G401 (cell line): ENCODE data around the gene HDAC7. TPM values are rescaled to one million over a fixed set of nuclear protein-coding genes. Genes with fewer than 3 reads are reported as not detected.

Experiments used
- DNase-seq: peaks from one replicate; pipeline ENCODE4 v3.0.0-alpha.2; 2015; ENCODE audit warnings: low spot score
- in situ Hi-C: cut with HindIII; loops from 2 replicates; pipeline ENCODE4 v1.10.0; 2016; ENCODE audit warnings: low sequenced_read_pairs, mixed read lengths
- total RNA-seq: library from RNA; depleted of rRNA; stranded (reverse); fragments of >200 nt; shearing (Covaris generic); gene quantifications from 2 replicates; pipeline ENCODE4 v1.2.3, GENCODE V29; 2014; rRNA removed

HDAC7 gene
- total RNA-seq, result 26.8 and 46.8 TPM in 2 replicates

DNA sequence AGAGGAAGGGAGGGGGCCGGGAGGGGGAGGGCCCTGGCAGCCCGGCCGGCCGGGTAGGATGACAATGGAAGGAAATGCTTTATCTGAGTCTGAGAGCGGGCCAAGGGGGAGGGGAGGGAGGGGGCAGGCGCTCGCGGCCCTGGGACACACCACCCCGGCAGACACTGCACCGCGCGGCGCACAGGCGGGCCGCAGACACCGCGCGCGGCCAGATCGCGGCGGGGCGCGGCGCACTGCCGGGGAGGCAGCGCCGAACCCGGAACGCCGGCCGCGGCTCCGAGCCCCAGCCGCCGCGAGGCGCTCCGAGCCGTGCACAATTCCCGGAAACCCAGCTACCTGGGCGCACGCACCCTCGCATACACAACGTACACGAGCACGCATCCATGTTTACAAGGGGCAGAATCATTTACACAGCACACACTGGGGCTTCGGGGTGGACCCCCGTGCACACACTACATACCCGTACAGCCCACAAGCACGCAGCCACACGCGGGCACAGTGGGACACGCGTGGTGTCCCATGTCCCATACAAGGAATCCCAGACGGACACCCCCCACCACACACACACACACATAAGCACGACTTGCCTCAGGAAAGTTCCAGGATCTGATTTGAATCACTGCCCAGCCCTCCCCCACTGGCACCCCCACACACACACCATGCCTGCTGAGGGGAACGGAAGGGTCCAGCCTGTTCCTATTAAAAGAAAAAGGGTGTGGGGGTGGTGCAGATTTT is at the start of gene HDAC7:
Gene HDAC7, minus strand, starts transcription at position 8 of the 735 bp plus-strand sequence. CDS start 118 bp downstream, outside the sequence.
- in situ Hi-C loops, result no loop called here

GRCh38 chr12:47868552-47869031 is 48.9 kb upstream of the HDAC7 start:
- in situ Hi-C loops, result no loop called here
- DNase-seq, result no peak

More for the DNA sequence above, at the start of gene HDAC7:
- peak; percentile 75 for DNase-seq

DNA sequence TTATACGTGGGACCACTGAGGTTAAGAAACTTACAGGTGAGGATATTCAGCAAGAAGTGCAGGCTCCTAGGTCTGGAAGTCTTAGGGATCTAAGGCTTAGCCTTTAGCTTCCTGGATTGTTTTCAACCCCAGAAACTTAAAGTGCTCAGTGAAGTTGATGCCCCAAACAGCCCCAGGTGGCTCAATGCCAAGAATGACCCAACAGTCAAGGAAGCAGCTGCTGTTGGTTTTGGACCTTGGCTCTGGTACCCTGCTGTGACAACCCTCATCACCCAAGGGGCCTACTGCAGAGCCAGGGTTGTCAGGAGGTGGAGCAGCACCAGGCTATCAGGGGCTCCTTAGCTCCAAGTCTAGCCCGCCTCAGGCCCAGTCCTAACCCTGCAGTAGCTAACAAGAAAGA is 48.3 kb upstream of the HDAC7 start:
- in situ Hi-C loops, result no loop called here
- DNase-seq, result no peak

DNA sequence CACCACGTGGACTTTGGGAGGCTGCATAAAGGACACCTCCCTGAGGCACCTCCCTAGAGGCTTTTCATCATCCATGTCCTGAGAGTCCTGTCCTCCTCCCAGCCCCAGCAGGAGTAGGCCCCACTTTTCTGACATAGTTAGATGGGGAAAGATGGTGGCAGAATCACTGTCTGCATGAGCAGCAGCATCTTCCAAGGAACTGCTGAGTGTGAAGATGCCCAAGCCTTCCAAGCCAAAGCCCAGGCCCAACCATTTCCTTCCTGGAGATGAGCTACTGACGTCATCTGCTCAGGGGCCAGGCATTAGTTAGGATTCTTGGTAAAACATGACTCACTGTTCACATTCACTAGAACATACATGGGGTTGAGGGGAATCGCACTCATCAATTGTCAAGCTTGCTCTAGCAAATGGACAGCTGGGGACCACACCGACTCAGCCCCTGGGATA is 47.8 kb upstream of the HDAC7 start:
- in situ Hi-C loops, result no loop called here
- DNase-seq, result no peak

- no peak for DNase-seq
- in situ Hi-C loops, result no loop called here
Measured at GRCh38 chr12:47864646-47865235, 45.0 kb upstream of the HDAC7 start.

DNA sequence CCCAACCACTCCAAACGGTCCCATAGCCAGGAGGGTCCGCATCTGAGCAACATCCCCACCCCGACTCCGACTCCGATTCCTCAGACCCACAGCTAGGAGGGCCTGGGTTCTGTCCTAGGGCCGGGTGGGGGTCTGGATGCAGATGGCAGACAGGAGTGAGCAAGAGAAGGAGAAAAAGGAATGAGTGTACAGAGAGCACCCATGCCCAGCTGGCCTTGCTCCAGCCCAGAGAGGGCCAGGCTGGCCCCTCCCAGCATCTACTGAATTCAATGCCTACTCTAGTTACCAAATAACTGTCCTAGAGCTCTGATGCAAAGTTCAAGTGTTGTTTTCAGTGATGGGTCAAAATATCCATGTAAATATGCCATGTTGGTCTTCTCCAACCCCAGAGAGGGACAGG is 44.3 kb upstream of the HDAC7 start:
- DNase-seq, result no peak
- in situ Hi-C loops, result no loop called here

DNA sequence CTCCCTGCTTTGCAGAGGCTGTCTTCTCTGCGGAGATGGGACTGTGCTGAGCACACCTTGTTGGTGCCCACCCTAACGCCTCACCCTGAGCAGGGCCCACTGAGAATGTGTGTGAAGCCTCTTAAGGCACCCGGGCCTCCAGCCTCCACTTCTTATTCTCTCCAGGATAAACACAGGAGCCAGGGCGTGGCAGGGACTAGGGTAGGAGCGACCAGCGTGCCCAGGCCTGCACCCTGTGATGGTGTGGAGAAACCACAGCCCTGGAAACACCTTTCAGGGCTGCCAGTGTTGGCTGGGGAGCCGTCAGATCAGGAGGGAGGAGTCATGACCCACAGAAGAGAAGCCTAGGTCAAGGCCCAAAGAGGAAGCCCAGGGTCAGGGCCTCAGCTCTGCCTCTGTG is 43.8 kb upstream of the HDAC7 start:
- no peak for DNase-seq
- in situ Hi-C loops, result no loop called here

DNA sequence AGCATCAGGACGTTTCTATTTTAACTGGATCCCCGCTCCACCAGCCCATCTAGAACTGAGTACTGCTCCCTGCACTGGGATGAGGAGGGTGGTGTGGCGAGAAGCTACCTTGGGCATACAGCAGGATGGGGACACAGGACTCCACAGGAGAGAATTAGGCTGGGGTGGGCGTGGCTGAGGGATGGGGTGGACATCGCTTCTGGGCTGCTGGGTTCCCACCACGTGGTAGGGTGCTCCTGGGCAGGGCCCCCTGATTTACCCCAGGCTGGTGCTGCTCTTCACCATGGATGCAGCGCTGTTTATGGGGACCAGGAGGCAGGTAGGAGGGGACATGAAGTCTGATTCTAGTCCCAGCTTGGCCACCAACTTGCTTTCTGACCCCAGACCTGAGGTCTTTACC is 43.2 kb upstream of the HDAC7 start:
- in situ Hi-C loops, result no loop called here
- DNase-seq, result no peak

DNA sequence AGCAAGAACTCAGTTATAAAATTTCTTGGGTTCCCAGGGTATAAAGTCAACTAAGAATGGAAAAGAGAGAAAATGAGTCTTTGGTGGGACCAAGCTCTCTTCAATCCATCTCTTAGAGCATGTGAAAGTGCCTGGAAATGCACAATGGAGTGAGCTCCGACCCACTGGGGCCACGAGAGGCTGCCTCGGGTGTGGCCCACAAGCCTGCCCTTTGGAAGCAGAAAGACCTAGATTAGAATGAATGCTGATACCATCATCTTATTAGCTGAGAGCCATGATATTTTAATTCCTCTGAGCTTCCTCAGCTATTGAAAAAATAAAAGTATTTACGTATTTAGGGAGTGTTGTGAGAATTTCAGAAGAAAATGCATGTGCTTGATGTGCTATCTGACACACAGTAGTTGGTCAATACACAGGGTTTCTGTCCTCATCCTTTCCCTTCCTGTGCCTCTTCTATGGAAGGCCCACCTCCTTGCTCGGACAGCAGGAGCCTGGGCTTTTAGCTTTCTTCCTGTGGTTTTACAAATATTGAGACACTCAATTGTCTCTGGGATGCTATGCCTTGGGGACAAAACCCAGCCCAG is 42.6 kb upstream of the HDAC7 start:
- DNase-seq, result no peak
- in situ Hi-C loops, result no loop called here

GRCh38 chr12:47860873-47861272 is 41.2 kb upstream of the HDAC7 start:
- in situ Hi-C loops, result no loop called here
- DNase-seq, result no peak

- no peak for DNase-seq
- in situ Hi-C loops, result no loop called here
Measured at GRCh38 chr12:47860279-47860841, 40.7 kb upstream of the HDAC7 start.

GRCh38 chr12:47858511-47859266 is 39.0 kb upstream of the HDAC7 start:
- DNase-seq, result no peak
- in situ Hi-C loops, result no loop called here

DNA sequence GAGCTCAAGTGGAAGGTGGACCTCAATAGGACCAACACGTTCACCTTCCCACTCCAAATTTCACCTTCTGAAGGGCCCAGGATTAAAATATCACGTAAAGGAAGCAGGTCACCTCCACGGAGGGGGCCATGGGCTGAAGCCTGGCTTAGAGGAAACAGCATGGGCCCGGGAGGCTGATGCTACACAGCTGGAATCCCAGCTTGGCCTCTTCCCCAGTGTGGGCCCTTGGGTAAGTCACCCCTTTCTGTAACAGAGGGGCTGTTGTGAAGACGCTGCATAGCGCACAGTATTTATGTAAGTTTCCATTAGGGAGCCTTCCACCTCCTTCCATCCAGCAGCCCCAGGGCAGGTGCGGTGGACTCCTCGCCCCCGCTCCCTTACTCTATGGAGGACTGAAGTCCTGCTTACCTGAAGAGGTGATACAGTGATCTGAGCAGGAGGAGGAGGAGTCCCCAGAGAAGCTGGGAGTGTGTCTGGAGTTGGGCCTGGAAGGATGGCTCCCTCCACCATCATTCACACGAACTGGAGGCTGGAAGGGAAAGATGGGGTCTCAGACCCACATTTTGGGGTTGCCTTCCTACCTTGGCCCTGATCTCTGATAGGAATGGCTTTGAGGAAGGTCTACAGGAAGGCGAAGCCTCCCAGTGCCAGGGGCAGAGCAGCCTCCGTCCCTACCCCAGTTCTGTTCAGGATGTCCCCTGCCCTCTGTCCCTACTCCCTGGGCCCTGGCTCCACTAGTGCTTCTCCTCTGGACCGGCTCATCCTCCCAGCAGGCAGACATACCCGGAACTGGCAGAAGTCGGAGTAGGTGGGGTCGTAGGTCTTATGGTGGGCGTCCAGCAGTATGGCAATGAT is 37.2 kb upstream of the HDAC7 start:
- no peak for DNase-seq
- in situ Hi-C loops, result no loop called here

DNA sequence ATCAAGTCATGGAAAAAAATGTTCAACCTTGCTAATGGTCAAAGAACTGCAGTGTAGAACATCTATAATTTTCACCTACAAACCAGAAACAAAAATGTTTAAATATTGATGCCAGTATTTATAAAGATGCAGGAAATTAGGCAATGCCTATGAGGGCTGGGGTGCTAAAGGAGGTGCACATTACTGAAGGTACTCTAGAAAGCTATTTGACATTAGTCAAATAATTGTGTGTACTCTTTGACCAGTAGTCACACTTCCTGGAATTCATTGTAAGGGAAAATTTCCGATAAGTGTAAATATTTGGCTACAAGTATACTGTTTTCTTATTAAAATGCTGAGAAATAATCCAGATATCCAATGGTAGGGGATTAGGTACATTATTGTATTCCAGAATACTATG is 36.4 kb upstream of the HDAC7 start:
- DNase-seq, result no peak
- in situ Hi-C loops, result no loop called here

- in situ Hi-C loops, result no loop called here
- DNase-seq, result no peak
Measured at GRCh38 chr12:47855502-47855901, 35.8 kb upstream of the HDAC7 start.

DNA sequence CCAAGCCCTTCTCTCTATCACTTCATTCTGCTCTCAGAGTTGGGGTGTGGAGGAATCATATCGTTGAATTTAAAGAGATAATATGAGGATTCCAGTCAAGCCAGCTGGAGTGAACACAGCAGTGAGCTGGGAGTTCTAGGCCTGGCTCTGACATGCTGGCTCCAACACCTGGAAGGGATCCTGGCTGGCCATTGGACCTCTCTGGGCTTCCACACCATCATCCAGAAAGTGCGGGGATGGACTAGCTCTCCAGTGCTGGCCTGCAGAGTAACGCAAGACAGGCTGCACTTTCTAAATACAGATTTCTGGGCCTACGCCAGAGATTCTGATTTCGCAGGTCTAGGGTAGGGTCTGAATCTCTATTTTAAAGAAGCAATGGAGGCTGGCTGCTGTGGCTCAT is 34.8 kb upstream of the HDAC7 start:
- DNase-seq, result no peak
- in situ Hi-C loops, result no loop called here

DNA sequence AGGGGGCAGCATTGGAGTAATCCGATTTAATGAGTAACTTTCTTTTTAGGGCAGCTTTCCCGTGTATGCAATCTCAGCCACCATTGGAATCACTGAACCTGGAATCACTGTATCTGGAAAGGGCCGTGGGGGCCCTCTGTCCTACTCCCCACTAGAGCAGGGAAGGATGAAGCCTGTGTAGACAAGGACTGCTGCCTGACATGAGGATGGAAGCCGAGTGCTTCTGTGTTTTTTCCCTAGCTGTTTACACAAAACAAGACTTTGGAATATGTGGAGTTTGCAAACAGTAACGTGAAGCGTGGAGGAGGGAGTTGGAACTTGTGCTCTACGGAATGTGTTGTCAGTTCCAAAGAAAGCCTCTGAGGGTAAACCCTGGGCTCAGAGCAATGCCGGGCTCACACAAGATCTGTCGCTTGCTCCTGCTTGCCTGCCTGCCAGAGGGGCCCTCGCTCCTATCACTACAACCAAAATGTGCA is 32.4 kb upstream of the HDAC7 start:
- no peak for DNase-seq
- in situ Hi-C loops, result no loop called here

DNA sequence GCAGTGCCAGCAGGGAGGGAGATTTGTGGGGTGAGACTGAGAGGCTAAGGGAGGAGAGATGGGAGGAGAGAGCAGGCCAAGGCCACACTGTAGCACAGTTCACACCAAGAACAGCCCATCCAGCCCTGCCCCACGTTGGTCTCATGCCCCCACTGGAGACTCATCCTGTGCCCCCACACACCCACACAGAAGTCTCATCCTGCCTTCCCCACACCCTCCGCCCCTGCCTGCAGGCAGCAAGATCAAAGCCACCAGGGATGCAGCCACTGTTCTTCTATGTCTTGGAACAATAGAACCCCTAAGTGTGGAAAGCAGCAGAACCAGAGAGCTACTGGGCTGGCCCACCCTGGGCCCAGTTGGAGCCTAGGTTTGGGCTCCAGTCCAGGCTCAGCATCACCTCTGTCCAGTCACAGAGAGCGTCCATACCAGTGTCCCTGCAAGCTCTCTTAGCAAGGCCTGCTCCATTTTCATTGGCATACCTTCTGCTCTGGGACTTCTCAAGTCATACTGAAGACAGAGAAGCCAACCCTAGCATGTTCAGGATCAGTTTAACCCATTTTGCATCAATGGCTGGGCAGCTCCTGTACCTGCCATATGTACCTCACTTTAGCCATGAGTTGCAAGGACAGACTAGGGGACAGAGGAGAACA is 31.7 kb upstream of the HDAC7 start:
- DNase-seq, result no peak
- in situ Hi-C loops, result no loop called here
